HG03520 (cell line): Measurements from ENCODE around the gene PNPLA5.
"Not testable (repeated sequence)": the region's sequence is repeated elsewhere in the genome, so short reads cannot be mapped to it uniquely, and the experiment has no call there.

Source experiments
- ATAC-seq: cut with Tn5 transposase; IDR thresholded peaks from one replicate; pipeline ENCODE4 v1.9.1; 2021; ENCODE audit warnings: mild to moderate bottlenecking, moderate library complexity; ENCODE audit not compliant: unreplicated experiment

PNPLA5 gene, protein sequence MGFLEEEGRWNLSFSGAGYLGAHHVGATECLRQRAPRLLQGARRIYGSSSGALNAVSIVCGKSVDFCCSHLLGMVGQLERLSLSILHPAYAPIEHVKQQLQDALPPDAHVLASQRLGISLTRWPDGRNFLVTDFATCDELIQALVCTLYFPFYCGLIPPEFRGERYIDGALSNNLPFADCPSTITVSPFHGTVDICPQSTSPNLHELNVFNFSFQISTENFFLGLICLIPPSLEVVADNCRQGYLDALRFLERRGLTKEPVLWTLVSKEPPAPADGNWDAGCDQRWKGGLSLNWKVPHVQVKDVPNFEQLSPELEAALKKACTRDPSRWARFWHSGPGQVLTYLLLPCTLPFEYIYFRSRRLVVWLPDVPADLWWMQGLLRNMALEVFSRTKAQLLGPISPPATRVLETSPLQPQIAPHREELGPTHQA

DNA sequence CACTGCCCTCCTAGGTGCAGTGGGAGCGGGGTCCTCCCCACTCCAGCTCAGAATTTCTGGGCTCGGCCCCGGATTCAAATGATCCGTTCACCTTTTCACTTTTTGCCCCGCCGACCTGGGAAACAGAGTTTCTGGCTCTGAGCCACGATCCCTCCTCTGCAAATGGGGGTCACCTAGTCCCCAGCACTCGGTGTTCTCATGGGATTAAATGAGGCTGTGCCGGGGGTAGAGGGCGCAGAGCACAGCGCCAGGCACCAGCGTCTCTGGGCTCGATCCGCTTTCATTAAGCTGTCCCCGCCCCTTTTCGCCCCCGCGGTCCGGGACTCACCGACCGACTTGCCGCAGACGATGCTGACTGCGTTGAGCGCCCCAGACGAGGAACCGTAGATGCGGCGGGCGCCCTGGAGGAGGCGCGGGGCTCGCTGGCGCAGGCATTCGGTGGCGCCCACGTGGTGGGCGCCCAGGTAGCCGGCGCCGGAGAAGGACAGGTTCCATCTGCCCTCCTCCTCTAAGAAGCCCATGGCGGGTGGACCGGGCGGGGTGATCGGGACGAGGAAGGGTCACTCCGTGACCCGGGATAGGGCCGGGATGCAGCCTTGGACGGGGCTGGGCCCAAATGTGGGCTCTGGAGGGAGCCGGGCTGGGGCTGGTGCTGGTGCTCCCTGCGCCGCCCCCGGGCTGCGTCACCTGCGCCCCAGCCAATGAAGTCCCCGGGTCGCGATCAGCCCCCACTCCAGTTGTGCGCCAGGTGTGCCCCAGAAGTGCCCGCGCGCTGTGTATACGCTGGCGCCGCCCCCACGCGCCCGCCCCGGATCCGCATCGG is at the start of gene PNPLA5:
PNPLA5 (minus strand) TSS at position 654 of the 823 bp plus-strand sequence; CDS start at position 521, 133 bp downstream.
- no peak for ATAC-seq

DNA sequence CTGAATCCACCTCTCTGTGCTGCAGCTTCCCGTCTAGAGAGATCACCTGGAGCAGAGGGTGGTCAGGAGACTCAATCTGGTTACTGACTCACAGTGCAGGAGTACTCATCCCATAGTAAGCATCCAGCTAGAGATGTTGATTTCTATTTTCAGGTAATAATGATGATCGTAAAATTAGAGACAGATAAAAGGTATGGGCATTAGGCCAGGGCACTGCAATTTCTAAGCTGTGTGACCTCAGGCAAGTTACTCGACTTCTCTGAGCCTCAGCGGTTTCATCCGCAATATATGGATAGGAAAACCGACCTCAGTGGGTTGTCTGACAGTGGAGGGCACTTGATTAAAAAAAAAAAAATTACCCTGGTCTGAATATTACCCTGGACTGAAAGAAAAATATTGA is 49.6 kb upstream of the PNPLA5 start:
- ATAC-seq: no peak

GRCh38 chr22:43931771-43932170 is 40.0 kb upstream of the PNPLA5 start:
- ATAC-seq: no peak

DNA sequence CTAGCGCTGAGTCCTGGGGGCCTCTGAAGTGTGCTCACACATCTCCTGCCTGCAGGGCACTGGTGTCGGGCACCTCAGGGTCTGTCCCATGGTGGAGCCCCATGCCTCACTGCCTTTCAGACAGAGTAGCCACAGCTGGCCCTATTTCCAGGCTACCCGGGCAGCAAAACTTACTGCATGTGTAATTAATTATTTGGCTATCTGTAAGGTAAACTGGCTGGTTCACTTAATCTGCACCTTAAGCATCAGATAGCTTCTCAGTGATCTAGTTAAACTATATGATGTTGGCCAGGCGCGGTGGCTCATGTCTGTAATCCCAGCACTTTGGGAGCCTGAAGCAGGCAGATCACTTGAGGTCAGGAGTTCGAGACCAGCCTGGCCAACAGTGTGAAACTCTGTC is 37.1 kb upstream of the PNPLA5 start:
- ATAC-seq: no peak

- ATAC-seq: no peak
Measured at GRCh38 chr22:43928468-43928867, 36.7 kb upstream of the PNPLA5 start.

GRCh38 chr22:43926349-43926710 is 34.5 kb upstream of the PNPLA5 start:
- ATAC-seq: no peak

- no peak for ATAC-seq
Measured at GRCh38 chr22:43925433-43926348, 33.9 kb upstream of the PNPLA5 start.

DNA sequence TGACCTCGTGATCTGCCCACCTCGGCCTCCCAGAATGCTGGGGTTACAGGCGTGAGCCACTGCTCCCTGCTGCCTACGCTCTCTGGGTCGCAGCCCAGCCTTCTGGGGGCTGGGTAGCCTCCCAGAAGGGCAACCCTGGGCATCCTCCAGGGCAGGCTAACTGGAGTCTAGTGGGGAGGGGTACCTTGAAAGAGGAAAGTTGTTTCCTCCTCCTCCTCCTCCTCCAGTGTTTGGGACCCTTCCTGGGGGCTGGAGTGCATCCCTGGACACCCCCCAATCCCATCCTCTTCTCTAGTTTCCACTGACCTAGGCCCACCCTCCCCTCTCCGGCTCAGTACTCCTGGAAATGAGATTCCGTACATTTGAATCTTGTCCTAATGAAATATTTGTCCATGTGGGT is 33.1 kb upstream of the PNPLA5 start:
- ATAC-seq: no peak

- ATAC-seq: no peak
Measured at GRCh38 chr22:43923631-43924464, 32.0 kb upstream of the PNPLA5 start, which contains the start of gene PNPLA3. PNPLA3 (plus strand) TSS chr22:43923805; CDS start chr22:43923912, 107 bp downstream.

- no peak for ATAC-seq
Measured at GRCh38 chr22:43923191-43923590, 31.4 kb upstream of the PNPLA5 start.

DNA sequence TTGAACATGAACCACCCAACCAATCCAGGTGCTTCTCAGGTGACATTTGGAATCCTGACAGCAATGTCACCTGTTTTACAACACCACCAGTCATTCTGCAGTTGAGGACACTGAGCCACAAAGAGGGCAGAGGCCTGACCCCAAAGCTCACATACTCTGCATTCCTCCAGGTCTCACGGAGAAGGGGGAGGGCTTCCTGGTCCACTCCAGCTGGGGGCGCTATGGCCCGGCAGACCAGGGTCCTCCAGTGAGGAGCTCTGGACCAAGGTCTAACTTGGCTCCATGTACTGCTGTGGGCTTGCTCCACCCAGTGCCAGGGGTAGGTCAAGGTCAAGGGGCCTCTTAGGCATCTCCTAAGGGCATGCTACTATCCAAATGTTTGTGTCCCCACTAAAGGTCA is 30.3 kb upstream of the PNPLA5 start:
- ATAC-seq: no peak

GRCh38 chr22:43921370-43921769 is 29.6 kb upstream of the PNPLA5 start:
- ATAC-seq: no peak

- no peak for ATAC-seq
Measured at GRCh38 chr22:43919106-43919973, 27.5 kb upstream of the PNPLA5 start.

DNA sequence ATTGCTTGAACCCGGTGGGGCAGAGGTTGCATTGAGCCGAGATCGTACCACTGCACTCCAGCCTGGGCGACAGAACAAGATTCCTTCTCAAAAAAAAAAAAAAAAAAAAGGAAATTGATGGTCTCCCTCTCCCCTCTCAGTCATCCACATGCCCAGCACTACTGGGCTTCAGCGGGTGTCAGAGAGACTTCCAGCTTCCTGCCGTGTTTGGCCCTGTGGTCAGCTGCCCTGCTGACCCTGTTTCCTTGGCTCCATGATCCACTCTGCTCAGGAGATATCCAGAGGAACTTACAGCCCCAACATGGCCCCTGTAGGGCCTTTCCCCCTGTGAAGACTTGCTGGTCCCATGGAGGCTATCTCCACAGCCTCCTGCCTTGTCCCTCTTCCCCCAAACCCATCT is 25.7 kb upstream of the PNPLA5 start:
- no peak for ATAC-seq

DNA sequence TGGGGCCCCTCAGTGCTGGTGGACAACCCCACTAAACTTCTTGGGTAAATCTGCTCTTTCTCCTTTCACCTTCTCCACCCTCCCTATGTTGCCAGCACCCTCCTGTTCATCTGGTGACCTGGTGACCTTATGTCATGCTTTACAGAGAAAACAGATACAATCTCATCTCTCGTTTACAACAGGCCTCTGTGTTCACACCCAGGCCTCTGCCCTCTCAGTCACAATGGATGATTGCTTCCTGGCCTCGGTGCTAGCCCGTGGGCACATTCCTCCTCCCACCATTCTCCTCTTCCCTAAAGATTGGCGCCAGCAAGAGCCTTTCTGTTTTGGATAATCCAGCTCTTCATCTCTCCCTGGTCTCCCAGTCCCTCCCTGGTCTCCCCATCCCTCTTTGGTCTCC is 19.5 kb upstream of the PNPLA5 start:
- ATAC-seq: no peak

GRCh38 chr22:43910178-43910695 is 18.4 kb upstream of the PNPLA5 start:
- ATAC-seq: no peak

GRCh38 chr22:43909708-43910107 is 17.9 kb upstream of the PNPLA5 start:
- ATAC-seq: no peak

- no peak for ATAC-seq
Measured at GRCh38 chr22:43905681-43906080, 13.9 kb upstream of the PNPLA5 start.

- not testable (repeated sequence) for ATAC-seq
Measured at GRCh38 chr22:43904412-43904811, 12.6 kb upstream of the PNPLA5 start.
